ENCODE data around the gene TRABD.

The TRABD gene

DNA sequence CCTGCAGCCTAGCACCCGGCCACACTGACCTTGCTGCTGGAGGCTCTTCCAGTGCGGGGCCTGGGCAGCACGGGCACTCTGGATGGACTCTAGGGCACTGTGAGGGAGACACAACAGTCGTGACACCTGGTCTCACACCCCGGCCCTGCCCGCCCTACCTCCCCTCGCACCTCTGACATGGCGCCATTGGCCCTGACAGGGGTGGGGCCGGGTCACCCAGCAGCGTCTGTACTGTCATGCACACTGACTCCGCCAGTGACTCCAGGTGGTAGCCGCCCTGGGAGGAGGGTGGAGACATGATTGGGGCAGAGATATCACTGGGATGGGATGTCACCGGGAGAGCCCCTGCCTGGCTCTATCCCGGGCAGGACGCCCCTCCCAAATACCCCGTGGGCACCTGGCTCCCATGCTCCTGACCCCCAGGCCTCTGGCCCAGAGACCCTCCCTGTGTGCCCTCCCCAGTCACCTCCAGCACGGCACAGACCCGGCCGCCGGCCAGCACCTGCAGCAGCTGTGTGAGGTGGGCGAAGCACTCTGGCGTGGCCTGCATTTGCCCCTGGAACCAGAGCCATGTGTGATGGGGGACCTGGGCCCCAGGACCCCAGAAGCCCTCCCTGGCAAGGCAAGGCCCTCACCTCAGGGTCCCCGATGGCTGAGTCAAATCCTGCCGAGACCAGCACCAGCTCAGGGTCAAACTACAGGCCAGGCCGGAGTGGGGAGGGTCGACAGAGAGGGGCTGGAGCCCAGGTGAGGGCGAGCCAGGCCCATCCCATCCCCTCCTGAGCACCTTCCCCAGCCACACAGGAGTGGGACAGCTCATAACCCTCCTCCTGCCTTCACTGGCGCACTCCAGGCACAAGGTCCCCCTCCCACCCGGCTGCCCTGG is 62.7 kb downstream of the TRABD start:
- H3K36me3 Mint-ChIP-seq (ENCODE audit: low read depth), result peaks cover 12% of the 10 kb centered on the region
- DNase-seq (ENCODE audit: low spot score), result no peak
- no peak overlapping the region for H3K4me3 Mint-ChIP-seq
- peak overlapping the region; percentile 89 for H3K27ac Mint-ChIP-seq
- H3K4me1 Mint-ChIP-seq (ENCODE audit: low read depth), result peaks cover 4% of the 10 kb centered on the region
- no peaks in the 10 kb centered on the region for H3K27me3 Mint-ChIP-seq (ENCODE audit: low read depth)
- H3K9me3 Mint-ChIP-seq, result no peaks in the 10 kb centered on the region
